Left ventricle myocardium inferior (tissue), 1 donor: ENCODE data around the gene NEK7. TPM values are rescaled to one million over a fixed set of nuclear protein-coding genes. Genes with fewer than 3 reads are reported as not detected.

Experiments
- DNase-seq: peaks from one replicate; pipeline ENCODE4 v3.0.0-alpha.2; 2020
- H3K27ac ChIP-seq: fragments of 200-600 bp; replicated peaks from 2 replicates; pipeline ENCODE4 v1.8.0; 2021
- H3K27me3 ChIP-seq: fragments of 200-600 bp; 2 replicates; pipeline ENCODE4 v1.8.0; 2021; ENCODE audit warnings: low read depth
- H3K36me3 ChIP-seq: fragments of 200-600 bp; 2 replicates; pipeline ENCODE4 v1.8.0; 2021
- H3K4me1 ChIP-seq: fragments of 200-600 bp; 2 replicates; pipeline ENCODE4 v1.8.0; 2021
- H3K4me3 ChIP-seq: fragments of 200-600 bp; 2 replicates; pipeline ENCODE4 v1.8.0; 2021; ENCODE audit warnings: mild to moderate bottlenecking, moderate library complexity
- H3K9me3 ChIP-seq: fragments of 200-600 bp; replicated peaks from 2 replicates; pipeline ENCODE4 v1.8.0; 2021
- CTCF ChIP-seq: fragments of 200-600 bp; IDR thresholded peaks from 2 replicates; pipeline ENCODE4 v1.8.0; 2021; ENCODE audit warnings: antibody characterized with exemption, mild to moderate bottlenecking, borderline replicate concordance
- intact Hi-C: fragments of 100-400 bp; cut with micrococcal nuclease; formaldehyde crosslinking; loops from one replicate; pipeline ENCODE4 v1.11.0; 2022
- total RNA-seq: library from RNA; stranded (reverse); fragmentation: NEBNext Ultra II Directional; extraction: Animal tissue kit (Norgen Biotek cat#: 25700); gene quantifications from one replicate; pipeline ENCODE4 v1.2.1, GENCODE V29; 2021
- donor health status: DM: no; HTN: yes; CAD: no; lungs with severe emphysema.

The NEK7 gene
- total RNA-seq, 1 donor from 2014 or later: 254 TPM

- Histone ChIP-seq H3K9me3 (no peaks in the 10 kb centered on the region), H3K27me3 (no peaks in the 10 kb centered on the region), H3K36me3 (peaks cover 4% of the 10 kb centered on the region), H3K4me1 (peaks cover 27% of the 10 kb centered on the region), H3K4me3 (no peak overlapping the region), H3K27ac (no peak overlapping the region)
- intact Hi-C loops: no loop called here
- TF ChIP-seq CTCF: no peak
- DNase-seq: no peak
These were observed 125.1 kb downstream of the NEK7 start for GRCh38 chr1:198281911-198282310.

GRCh38 chr1:198283222-198283621 lies 126.4 kb downstream of the NEK7 start:
- no peak for TF ChIP-seq CTCF
- no peaks in the 10 kb centered on the region for H3K9me3 ChIP-seq
- peaks cover 33% of the 10 kb centered on the region for H3K4me1 ChIP-seq
- no peak for DNase-seq
- no peak overlapping the region for H3K4me3 ChIP-seq
- H3K27me3 ChIP-seq: no peaks in the 10 kb centered on the region
- no peak overlapping the region for H3K27ac ChIP-seq
- intact Hi-C loops: no loop called here
- peaks cover 4% of the 10 kb centered on the region for H3K36me3 ChIP-seq

- DNase-seq: no peak
- intact Hi-C loops: no loop called here
- no peaks in the 10 kb centered on the region for H3K27me3 ChIP-seq
- no peak overlapping the region for H3K27ac ChIP-seq
- peaks cover 50% of the 10 kb centered on the region for H3K4me1 ChIP-seq
- H3K9me3 ChIP-seq: no peaks in the 10 kb centered on the region
- no peak for TF ChIP-seq CTCF
- H3K36me3 ChIP-seq: peaks cover 2% of the 10 kb centered on the region
- no peak overlapping the region for H3K4me3 ChIP-seq
These were observed 131.1 kb downstream of the NEK7 start for GRCh38 chr1:198287916-198288315.

- no peak for TF ChIP-seq CTCF
- Histone ChIP-seq H3K27ac (no peak overlapping the region), H3K4me1 (peaks cover 46% of the 10 kb centered on the region), H3K9me3 (no peaks in the 10 kb centered on the region), H3K4me3 (no peak overlapping the region), H3K36me3 (peaks cover 16% of the 10 kb centered on the region), H3K27me3 (no peaks in the 10 kb centered on the region)
- intact Hi-C loops: no loop called here
- DNase-seq: no peak
These were observed 133.4 kb downstream of the NEK7 start for GRCh38 chr1:198290089-198290683.

- DNase-seq: no peak
- H3K4me1 ChIP-seq: peaks cover 55% of the 10 kb centered on the region
- no peaks in the 10 kb centered on the region for H3K9me3 ChIP-seq
- no peak overlapping the region for H3K27ac ChIP-seq
- H3K27me3 ChIP-seq: no peaks in the 10 kb centered on the region
- peaks cover 16% of the 10 kb centered on the region for H3K36me3 ChIP-seq
- intact Hi-C loops: no loop called here
- H3K4me3 ChIP-seq: no peak overlapping the region
- no peak for TF ChIP-seq CTCF
These were observed 134.2 kb downstream of the NEK7 start for GRCh38 chr1:198291036-198291435.
